NK-92 (cell line): Measurements from ENCODE around the gene SMG6.

Source experiments
- DNase-seq: peaks from one replicate; lab custom pipeline; 2025; ENCODE audit not compliant: unreplicated experiment; lab: John Stamatoyannopoulos, UW

The SMG6 gene

GRCh38 chr17:2084036-2084765 is 219.4 kb downstream of the SMG6 start:
- DNase-seq: no peak

DNA sequence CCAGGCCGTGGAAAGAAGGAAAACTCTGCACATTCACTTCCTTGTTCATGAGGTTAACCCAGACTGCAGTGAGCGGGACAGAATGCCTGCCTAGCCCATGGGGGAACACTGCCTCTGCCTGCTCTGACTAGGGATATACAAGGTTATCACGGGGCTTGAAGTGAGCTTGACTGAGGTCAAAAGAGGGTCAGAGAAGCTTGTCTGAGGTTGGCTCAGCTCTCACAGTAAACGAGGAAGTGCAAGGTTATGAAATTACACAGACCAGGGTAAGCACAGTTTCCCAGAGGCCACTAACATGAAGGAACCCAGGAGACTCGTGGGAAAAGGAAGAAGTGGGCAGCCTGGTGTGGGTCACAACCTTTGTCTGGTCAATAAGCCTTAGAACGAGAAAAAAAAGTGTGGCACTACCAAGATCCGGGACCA is 220.0 kb downstream of the SMG6 start:
- no peak for DNase-seq

GRCh38 chr17:2082003-2082781 is 221.4 kb downstream of the SMG6 start:
- DNase-seq: no peak

- DNase-seq: no peak
These were observed 222.0 kb downstream of the SMG6 start for GRCh38 chr17:2081564-2081963.

DNA sequence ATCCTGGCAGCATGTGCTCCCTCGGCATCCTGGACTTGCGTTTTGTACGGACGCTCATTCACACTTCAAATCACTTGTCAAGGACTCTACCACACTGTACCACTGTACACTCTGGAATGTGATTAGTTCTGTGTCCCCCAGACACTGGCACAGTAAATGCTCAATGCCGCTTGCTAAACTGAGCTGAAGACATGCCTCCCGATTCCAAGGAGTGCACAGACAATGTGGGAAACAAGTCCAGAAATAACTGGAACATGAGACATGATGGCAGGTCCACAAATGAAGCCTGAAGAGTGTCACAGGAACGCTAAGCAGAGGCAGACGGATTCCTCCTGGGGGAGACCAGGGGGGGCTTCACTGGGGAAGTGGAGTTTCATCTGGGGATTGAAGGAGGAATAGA is 226.5 kb downstream of the SMG6 start:
- DNase-seq: no peak

DNA sequence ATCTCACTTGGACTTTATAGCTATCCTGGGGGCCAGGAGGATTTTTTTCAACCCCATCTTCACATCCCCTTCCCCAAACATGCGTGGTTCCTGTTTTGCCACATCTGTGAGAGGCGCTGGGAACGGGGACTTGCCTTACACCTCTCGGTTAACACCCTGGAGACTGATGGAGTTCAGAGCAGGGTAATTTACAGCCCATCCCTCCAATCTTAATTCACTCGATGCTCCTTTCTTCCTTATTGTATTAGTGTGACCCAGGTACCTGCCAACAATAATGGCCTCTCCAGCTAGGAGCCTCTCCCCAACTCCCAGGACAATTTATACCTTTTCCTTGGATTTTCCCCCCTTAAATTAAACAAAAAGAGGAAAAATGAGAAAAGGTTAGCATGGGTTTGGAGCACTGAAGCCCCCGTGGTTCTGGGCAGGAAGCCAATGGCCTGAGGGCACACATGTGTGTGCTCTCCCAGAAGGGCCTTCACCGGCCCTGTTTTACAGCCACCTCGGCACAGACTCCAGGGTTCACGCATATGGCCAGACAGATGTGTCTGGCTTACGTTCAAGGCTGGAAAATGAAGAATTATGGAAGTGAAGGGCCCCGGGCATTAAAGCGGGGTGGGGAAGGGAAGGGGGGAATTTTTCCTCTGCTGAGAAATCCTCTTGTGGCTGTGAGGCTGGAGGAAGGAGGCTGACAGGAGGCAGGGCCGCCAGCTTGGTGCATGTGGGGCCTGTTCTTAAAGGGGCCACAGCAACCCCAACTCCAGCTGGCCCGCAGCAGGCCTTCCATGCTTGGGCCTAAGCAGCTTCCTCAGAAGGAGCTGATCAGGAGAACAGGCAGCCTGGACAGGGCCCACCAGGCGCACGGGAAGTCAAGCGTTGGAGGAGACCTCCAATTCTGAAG is 227.2 kb downstream of the SMG6 start:
- DNase-seq: no peak

DNA sequence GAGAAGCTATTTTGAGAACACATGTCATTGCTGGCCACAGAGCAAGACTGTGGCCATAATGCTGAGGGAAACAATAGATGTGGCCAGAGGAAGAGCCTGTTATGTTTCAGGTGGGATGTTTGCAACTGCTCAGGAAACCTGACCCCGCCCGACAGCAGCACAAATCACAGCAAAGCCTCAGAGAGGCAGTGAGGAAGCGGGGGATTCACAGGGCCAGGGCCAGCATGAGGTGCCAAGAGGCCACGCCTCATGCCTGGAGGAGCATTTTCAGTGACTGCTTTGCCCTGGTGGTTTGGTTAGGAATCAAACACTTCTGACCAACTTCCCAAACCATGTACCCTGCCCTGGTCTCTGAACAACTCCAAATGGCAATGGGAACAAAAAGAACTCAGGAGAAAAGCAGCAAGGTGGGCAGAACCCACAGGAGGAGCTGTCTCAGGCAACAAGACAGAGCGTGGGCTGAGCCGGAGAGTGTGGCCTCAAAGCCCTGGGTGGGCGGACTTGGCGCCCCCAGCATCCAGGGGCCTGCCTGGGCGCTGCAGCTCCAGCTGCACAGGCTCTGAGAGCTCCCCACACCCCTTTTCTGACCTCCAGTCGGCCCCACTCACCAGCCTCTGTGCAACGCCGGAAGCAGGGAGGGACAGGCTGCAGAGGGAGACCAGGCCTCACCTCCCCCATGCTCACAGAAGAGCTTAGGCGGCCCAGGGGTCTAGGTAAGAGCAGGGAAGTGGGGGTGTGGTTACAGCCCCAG is 228.1 kb downstream of the SMG6 start:
- no peak for DNase-seq

DNA sequence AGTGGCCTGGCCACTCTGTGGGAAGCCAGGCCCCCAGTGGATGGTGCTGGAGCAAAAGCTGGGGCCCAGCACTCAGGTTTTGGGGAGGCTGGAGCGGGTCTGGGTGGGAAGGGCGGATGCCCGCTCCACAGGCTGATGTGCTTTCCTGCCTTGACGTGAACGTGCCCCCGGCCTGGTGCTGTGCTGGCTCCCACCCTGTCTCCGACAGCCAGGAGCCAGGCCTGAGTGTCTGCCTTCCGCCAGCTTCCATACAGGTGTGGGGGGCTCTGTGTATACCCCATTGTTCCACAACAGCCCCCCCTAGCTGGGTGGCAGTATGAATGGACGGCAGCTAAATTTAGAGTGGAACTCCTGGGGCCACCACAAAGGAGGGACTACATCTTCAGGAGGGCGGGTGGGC is 228.7 kb downstream of the SMG6 start:
- DNase-seq: no peak

DNA sequence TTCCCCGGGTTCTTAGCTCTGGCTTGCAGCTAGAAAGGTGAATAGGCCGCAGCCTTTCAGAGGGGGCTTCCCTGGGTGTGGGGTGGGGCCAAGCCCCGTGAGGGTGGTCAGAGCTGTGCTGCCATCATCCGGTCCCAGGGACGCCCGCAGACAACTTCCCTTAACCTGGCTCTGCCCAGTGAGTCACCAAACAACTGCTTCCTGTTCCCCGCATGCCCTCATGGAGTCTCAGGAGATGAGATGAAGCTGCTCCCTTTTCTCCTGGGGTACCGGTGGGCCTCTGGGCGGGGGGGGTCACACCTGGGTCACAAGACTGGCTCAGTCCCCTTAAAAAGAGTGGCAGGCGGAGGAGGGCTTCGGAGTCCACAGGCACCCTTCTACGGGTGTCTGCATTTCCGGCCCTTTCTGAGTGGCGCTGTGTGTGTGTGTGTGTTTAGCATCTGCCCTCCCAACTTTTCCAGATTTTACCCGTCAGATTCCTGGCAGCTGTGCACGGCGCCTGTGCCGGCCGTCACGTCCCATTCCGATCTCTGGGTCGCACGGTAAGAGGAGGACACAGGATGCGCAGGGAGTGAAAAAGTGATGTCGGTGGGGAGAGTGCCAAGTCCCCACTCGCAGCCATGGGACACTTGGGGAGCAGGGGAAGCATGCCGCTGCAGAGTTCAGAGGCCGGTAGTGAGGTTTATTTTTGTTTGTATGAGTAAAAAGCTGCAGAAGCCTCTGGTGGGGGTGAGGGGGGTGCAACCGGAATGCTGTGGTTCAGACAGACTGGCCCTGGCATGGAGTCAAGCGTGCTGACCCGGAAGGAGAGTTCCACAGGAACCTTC is 231.9 kb downstream of the SMG6 start:
- DNase-seq: no peak

DNA sequence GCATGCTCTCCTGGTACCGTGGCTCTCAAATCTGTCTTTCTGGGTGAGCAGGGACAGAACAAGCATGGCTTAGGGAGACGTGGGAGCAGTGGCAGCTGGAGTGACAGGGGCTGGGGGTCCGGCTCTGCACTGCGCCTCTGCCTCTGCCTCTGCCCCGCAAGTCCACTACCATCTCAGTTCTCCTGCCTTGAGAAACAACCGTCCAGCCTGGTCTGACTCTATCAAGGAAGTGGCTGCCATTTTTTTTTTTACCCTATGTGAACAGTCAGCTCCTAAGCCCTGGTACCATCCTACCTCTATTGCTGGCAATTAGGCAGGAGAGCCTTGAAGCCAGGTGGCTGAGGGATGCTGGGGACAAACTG is 232.6 kb downstream of the SMG6 start:
- DNase-seq: no peak

GRCh38 chr17:2070241-2071023 is 233.2 kb downstream of the SMG6 start:
- DNase-seq: no peak

DNA sequence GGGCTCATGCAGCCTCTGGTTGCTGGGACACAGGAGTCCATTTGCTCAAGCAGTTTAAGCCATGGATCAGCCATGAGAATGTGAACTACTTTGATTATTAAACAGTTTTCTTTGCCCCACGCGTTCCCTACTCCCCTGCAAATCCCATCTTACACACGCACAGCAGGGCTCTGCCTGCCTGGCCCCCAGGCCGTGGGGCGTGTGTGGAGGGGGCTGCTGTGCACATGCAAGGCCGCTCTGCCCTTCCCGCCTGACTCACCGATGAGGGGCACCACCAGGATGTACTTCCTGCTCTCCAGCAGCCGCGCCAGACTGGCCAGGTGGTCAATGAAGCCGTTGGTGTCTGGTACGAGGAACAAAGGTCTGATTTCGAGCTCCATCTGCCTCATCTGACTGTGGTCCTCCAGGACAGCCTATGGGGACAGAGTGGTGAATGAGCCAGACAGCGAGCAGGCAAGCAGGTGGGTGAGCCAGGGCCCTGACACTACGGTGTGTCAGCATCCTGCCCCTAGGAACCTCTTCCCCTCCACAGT is 235.0 kb downstream of the SMG6 start:
- DNase-seq: no peak

DNA sequence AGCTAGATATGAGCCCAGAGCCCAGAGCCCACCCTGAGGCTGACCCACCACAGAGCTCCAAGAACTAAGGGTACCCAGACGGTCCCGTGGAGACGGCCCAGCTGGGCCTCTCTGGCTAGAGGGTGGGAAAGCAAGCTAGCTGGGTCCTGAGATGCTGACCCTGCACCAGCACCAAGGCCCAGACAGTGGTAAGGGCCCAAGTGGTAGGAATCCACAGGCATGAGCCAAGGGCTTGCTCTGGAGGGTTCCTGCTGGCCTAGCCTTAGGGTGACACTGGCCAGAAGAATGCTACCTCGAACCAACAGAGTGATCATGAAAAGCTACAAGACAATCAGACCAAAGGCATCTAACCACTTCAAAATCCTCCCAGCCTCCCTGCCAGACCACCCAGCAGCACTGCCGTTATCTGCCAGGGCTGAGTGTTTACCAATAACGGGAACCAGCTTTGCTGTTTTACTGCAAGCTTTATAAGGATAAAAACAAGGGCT is 235.5 kb downstream of the SMG6 start:
- no peak for DNase-seq

- no peak for DNase-seq
These were observed 236.0 kb downstream of the SMG6 start for GRCh38 chr17:2067608-2068024.

- DNase-seq: no peak
These were observed 236.5 kb downstream of the SMG6 start for GRCh38 chr17:2067048-2067561.

GRCh38 chr17:2065949-2066400 is 237.6 kb downstream of the SMG6 start:
- DNase-seq: no peak

- no peak for DNase-seq
These were observed 238.4 kb downstream of the SMG6 start for GRCh38 chr17:2064980-2065785.

GRCh38 chr17:2064520-2064971 is 239.0 kb downstream of the SMG6 start:
- DNase-seq: no peak
